Measurements from ENCODE around the gene ZEB1. TPM values are rescaled to one million over a fixed set of nuclear protein-coding genes. Genes with fewer than 3 reads are reported as not detected.

The ZEB1 gene
- total RNA-seq = 100 to 1,000 TPM in 1 of 3 donors, 10 to 100 TPM in 2; 28.2 to 113 (median 71.1) TPM

GRCh38 chr10:31318854-31319601, at the start of gene ZEB1:
Gene ZEB1 (plus strand): TSS chr10:31319216. CDS start chr10:31319235, 19 bp downstream.
- intact Hi-C loops (cut with DNase I; ENCODE audit: low total_unique reads) = no loop called here
- H3K36me3 ChIP-seq = no peaks in the 10 kb centered on the region
- no peaks in the 10 kb centered on the region for H3K9me3 ChIP-seq
- DNase-seq (ENCODE audit: low spot score in 2 of 2) = peak; percentile 71 to 76
- no peaks in the 10 kb centered on the region for H3K4me1 ChIP-seq
- TF ChIP-seq POLR2A (IDR thresholded peaks at IDR 0.05) (no peak), POLR2AphosphoS5 (IDR thresholded peaks at IDR 0.05) (peak; percentile 21 to 63 (median 25)), CTCF (IDR thresholded peaks at IDR 0.05) (peak in 2 of 3 donors; percentile 39 to 54)
- H3K4me3 ChIP-seq = peak within 1 kb of the TSS; percentile 80 to 95 (median 85)
- H3K27ac ChIP-seq = peak within 1 kb of the TSS; percentile 88 to 95
- peaks cover 0 to 14% of the 10 kb centered on the region in 2 donors for H3K27me3 ChIP-seq

- Histone ChIP-seq H3K27ac (no peak overlapping the region), H3K4me3 (no peak overlapping the region), H3K4me1 (no peaks in the 10 kb centered on the region), H3K27me3 (no peaks in the 10 kb centered on the region), H3K9me3 (no peaks in the 10 kb centered on the region), H3K36me3 (no peaks in the 10 kb centered on the region)
- intact Hi-C loops (cut with DNase I; ENCODE audit: low total_unique reads) = no loop called here
- DNase-seq (ENCODE audit: low spot score in 2 of 2) = no peak
- TF ChIP-seq POLR2AphosphoS5 (IDR thresholded peaks at IDR 0.05) (no peak), CTCF (IDR thresholded peaks at IDR 0.05) (no peak), POLR2A (IDR thresholded peaks at IDR 0.05) (no peak)
These were observed 48.1 kb upstream of the ZEB1 start for GRCh38 chr10:31270954-31271353.

DNA sequence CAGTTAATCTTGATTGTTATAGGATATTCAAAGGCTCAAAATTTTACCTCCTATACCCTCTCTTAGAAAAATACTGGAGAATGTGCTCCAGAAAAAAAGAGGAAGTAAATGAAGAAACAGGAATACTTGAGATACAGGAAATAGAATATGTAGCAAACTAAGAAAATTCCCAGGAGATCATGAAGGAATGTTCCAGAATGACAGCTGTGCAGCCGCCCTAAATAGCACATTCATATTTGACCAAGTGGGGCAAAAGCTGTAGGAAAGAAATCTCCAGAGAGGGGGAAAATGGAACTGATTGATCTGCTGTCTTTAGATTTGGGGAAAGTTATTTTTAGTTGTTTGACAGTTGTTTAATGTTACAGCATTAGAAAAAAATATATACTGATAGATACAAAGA, 46.2 kb upstream of the ZEB1 start:
- intact Hi-C loops (cut with DNase I; ENCODE audit: low total_unique reads) = no loop called here
- H3K27ac ChIP-seq = no peak overlapping the region
- H3K36me3 ChIP-seq = no peaks in the 10 kb centered on the region
- no peaks in the 10 kb centered on the region for H3K27me3 ChIP-seq
- no peak for DNase-seq (ENCODE audit: low spot score in 2 of 2)
- no peak overlapping the region for H3K4me3 ChIP-seq
- no peaks in the 10 kb centered on the region for H3K4me1 ChIP-seq
- no peak for TF ChIP-seq CTCF (IDR thresholded peaks at IDR 0.05)
- H3K9me3 ChIP-seq = no peaks in the 10 kb centered on the region

DNA sequence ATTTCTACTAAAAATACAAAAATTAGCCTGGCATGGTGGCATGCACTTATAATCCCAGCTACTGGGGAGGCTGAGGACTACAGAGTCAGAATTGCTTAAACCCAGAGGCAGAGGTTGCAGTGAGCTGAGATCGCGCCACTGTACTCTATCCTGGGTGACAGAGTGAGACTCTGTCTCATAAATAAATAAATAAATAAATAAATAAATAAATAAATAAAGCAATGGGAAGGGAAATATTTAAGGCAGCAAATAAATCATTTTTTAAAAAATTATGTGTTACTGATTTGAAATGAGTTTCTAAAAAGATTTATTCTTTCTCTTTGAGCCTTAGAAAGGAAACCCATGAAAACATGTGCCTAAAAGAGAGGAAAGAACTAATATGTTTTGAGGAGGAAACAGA, 45.2 kb upstream of the ZEB1 start:
- no peak for DNase-seq (ENCODE audit: low spot score in 2 of 2)
- Histone ChIP-seq H3K9me3 (no peaks in the 10 kb centered on the region), H3K27me3 (no peaks in the 10 kb centered on the region), H3K4me1 (no peaks in the 10 kb centered on the region), H3K36me3 (no peaks in the 10 kb centered on the region), H3K27ac (no peak overlapping the region), H3K4me3 (no peak overlapping the region)
- intact Hi-C loops (cut with DNase I; ENCODE audit: low total_unique reads) = no loop called here
- TF ChIP-seq POLR2AphosphoS5 (IDR thresholded peaks at IDR 0.05) (no peak), POLR2A (IDR thresholded peaks at IDR 0.05) (no peak), CTCF (IDR thresholded peaks at IDR 0.05) (no peak)

DNA sequence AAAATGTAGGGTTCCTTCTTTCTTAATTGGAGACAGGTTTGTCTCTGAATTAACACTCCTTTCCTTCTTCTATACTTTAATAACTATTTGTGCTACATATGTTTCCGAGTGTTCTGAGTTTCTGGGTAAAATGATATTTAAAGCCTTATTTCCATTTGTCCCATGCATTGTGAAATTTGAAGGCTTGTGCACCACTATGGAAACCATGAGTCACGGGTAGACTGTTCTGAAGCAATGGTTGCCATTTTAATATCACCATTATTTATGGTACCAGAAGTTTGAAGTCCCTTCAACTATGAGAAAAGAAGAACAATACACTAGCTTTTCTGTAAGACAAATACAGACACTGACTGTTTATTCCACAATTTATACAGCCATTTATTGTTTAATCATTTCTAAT, 44.7 kb upstream of the ZEB1 start:
- Histone ChIP-seq H3K27me3 (no peaks in the 10 kb centered on the region), H3K4me3 (no peak overlapping the region), H3K4me1 (no peaks in the 10 kb centered on the region), H3K27ac (no peak overlapping the region), H3K36me3 (no peaks in the 10 kb centered on the region), H3K9me3 (no peaks in the 10 kb centered on the region)
- no peak for DNase-seq (ENCODE audit: low spot score in 2 of 2)
- TF ChIP-seq CTCF (IDR thresholded peaks at IDR 0.05) (no peak), POLR2A (IDR thresholded peaks at IDR 0.05) (no peak), POLR2AphosphoS5 (IDR thresholded peaks at IDR 0.05) (no peak)
- intact Hi-C loops (cut with DNase I; ENCODE audit: low total_unique reads) = no loop called here

Data from breast epithelium (tissue), 4 donors.